ENCODE measurements around the gene METRN. TPM values are rescaled to one million over a fixed set of nuclear protein-coding genes. Genes with fewer than 3 reads are reported as not detected.

METRN gene
- total RNA-seq, 4 donors from 2014 or later: 4.0 to 33.8 (median 8.9) TPM

- Histone ChIP-seq H3K36me3 (peaks cover 0 to 44% (median 0%) of the 10 kb centered on the region in 3 donors), H3K27ac (peak overlapping the region; percentile 83 to 93 (median 86)), H3K4me3 (peak overlapping the region; percentile 82 to 99 (median 90)), H3K9me3 (no peaks in the 10 kb centered on the region), H3K27me3 (no peaks in the 10 kb centered on the region), H3K4me1 (peaks cover 3 to 18% (median 9%) of the 10 kb centered on the region in 4 donors)
- TF ChIP-seq, protein P1, sequence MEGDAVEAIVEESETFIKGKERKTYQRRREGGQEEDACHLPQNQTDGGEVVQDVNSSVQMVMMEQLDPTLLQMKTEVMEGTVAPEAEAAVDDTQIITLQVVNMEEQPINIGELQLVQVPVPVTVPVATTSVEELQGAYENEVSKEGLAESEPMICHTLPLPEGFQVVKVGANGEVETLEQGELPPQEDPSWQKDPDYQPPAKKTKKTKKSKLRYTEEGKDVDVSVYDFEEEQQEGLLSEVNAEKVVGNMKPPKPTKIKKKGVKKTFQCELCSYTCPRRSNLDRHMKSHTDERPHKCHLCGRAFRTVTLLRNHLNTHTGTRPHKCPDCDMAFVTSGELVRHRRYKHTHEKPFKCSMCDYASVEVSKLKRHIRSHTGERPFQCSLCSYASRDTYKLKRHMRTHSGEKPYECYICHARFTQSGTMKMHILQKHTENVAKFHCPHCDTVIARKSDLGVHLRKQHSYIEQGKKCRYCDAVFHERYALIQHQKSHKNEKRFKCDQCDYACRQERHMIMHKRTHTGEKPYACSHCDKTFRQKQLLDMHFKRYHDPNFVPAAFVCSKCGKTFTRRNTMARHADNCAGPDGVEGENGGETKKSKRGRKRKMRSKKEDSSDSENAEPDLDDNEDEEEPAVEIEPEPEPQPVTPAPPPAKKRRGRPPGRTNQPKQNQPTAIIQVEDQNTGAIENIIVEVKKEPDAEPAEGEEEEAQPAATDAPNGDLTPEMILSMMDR (IDR thresholded peaks at IDR 0.05): no peak
- no peak for TF ChIP-seq POLR2A (IDR thresholded peaks at IDR 0.05)
- DNase-seq: no peak
Observed at GRCh38 chr16:668519-669171, 46.3 kb upstream of the METRN start.

DNA sequence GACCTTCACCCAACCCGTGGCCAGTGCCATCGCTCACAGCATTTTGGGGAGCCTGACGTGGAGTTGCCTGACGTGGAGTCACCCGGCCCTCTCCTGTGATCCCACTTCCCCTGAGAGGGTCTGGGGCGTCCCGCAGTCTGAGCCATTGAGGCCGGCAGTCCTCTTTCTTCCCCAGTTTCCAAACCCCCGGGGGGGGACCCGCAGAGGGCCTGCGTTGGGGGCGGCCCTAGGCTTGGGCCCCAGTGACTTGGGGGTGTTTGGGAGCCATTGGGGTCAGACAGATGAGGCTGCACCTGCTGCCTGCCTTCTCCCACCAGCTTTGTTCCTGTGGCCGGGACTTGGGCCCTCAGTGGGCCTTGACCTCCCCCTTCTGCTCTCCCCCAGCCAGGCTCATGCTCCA lies 45.3 kb upstream of the METRN start:
- H3K36me3 ChIP-seq: peaks cover 0 to 50% (median 0%) of the 10 kb centered on the region in 3 donors
- H3K4me1 ChIP-seq: peaks cover 3 to 22% (median 9%) of the 10 kb centered on the region in 4 donors
- no peaks in the 10 kb centered on the region for H3K9me3 ChIP-seq
- DNase-seq: no peak
- TF ChIP-seq POLR2A (IDR thresholded peaks at IDR 0.05): no peak
- TF ChIP-seq, protein P1 (IDR thresholded peaks at IDR 0.05): no peak
- H3K27me3 ChIP-seq: no peaks in the 10 kb centered on the region
- no peak overlapping the region for H3K4me3 ChIP-seq
- H3K27ac ChIP-seq: no peak overlapping the region

GRCh38 chr16:670485-671352 lies 44.2 kb upstream of the METRN start:
- Histone ChIP-seq H3K9me3 (no peaks in the 10 kb centered on the region), H3K27me3 (no peaks in the 10 kb centered on the region), H3K36me3 (peaks cover 0 to 50% (median 0%) of the 10 kb centered on the region in 3 donors), H3K4me3 (no peak overlapping the region), H3K4me1 (peaks cover 5 to 31% (median 16%) of the 10 kb centered on the region in 4 donors), H3K27ac (no peak overlapping the region)
- DNase-seq: no peak
- TF ChIP-seq, protein P1 (IDR thresholded peaks at IDR 0.05): no peak
- TF ChIP-seq POLR2A (IDR thresholded peaks at IDR 0.05): no peak

DNA sequence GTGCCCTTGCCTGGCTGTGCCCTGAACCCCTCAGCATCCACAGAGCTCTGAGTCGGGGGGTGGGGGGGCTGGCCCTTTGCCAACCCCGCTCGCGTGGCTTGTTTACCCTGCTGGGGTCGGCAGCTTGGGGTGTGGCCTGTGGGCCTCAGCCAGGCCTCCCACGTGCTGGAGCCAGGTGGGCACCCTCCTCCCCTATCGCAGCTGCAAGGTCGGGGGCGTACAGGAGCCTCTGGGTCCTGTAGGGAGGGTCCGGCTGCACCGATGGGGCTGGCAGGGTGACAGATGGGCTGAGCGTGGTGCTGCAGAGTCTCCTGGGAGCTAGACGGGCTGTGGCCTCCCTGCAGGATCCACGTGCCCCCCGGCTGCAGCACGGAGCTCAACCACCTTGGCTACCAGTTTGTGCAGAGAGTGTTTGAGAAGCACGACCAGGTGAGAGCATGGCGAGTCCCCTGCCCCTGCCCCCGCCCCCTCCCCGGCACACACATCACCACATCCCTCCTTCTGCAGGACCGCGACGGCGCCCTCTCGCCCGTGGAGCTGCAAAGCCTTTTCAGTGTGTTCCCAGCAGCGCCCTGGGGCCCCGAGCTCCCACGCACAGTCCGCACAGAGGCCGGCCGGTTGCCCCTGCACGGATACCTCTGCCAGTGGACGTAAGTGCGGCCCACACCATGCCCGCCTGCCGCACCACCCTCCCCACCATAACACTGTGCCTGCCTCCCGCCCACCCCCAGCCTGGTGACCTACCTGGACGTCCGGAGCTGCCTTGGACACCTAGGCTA lies 43.4 kb upstream of the METRN start:
- TF ChIP-seq, protein P1 (IDR thresholded peaks at IDR 0.05): no peak
- Histone ChIP-seq H3K9me3 (no peaks in the 10 kb centered on the region), H3K36me3 (peaks cover 0 to 50% (median 0%) of the 10 kb centered on the region in 3 donors), H3K4me1 (peaks cover 12 to 39% (median 23%) of the 10 kb centered on the region in 4 donors), H3K4me3 (no peak overlapping the region), H3K27me3 (no peaks in the 10 kb centered on the region), H3K27ac (no peak overlapping the region)
- DNase-seq: no peak

- TF ChIP-seq POLR2A (IDR thresholded peaks at IDR 0.05): no peak
- TF ChIP-seq, protein P1 (IDR thresholded peaks at IDR 0.05): no peak
- H3K4me3 ChIP-seq: no peak overlapping the region
- peaks cover 0 to 50% (median 0%) of the 10 kb centered on the region in 3 donors for H3K36me3 ChIP-seq
- H3K27me3 ChIP-seq: no peaks in the 10 kb centered on the region
- peaks cover 13 to 43% (median 23%) of the 10 kb centered on the region in 4 donors for H3K4me1 ChIP-seq
- H3K27ac ChIP-seq: no peak overlapping the region
- DNase-seq: no peak
- H3K9me3 ChIP-seq: no peaks in the 10 kb centered on the region
Observed at GRCh38 chr16:672371-672770, 42.5 kb upstream of the METRN start.

All from Peyer's patch (tissue), 4 donors.